Immature natural killer cell (primary cell): ENCODE measurements around the gene RPTN. TPM values are rescaled to one million over a fixed set of nuclear protein-coding genes. Genes with fewer than 3 reads are reported as not detected.
"Not testable (repeated sequence)": the region's sequence is repeated elsewhere in the genome, so short reads cannot be mapped to it uniquely, and the experiment has no call there.

Experiments used
- DNase-seq, 3 donors: peaks; one replicate each; pipeline ENCODE4 v3.0.0; 2022; ENCODE audit warnings: mixed read lengths in 1 of 3
- H3K27ac Mint-ChIP-seq, 6 donors: one replicate each; pipeline ENCODE4 v1.8.0; 2020; ENCODE audit warnings: mixed read lengths in 6 of 6, mild to moderate bottlenecking in 5 of 6, inconsistent platforms in 4 of 6, moderate library complexity in 3 of 6
- H3K27me3 Mint-ChIP-seq, 3 donors: one replicate each; pipeline ENCODE4 v1.8.0; 2020 to 2021; ENCODE audit warnings: low read depth in 3 of 3, mild to moderate bottlenecking in 3 of 3, mixed read lengths in 3 of 3, moderate library complexity in 3 of 3, inconsistent platforms in 1 of 3
- H3K36me3 Mint-ChIP-seq, 3 donors: one replicate each; pipeline ENCODE4 v1.8.0; 2020; ENCODE audit warnings: mixed read lengths in 3 of 3, inconsistent platforms in 2 of 3, mild to moderate bottlenecking in 2 of 3
- H3K4me1 Mint-ChIP-seq, 2 donors: one replicate each; pipeline ENCODE4 v1.8.0; 2020; ENCODE audit warnings: inconsistent platforms in 2 of 2, mild to moderate bottlenecking in 2 of 2, mixed read lengths in 2 of 2, moderate library complexity in 1 of 2
- H3K4me3 Mint-ChIP-seq, 5 donors: one replicate each; pipeline ENCODE4 v1.8.0; 2020; ENCODE audit warnings: mild to moderate bottlenecking in 5 of 5, mixed read lengths in 5 of 5, inconsistent platforms in 3 of 5, moderate library complexity in 3 of 5
- H3K9me3 Mint-ChIP-seq, 6 donors: one replicate each; pipeline ENCODE4 v1.8.0; 2020; ENCODE audit warnings: mild to moderate bottlenecking in 6 of 6, mixed read lengths in 6 of 6, inconsistent platforms in 4 of 6, moderate library complexity in 3 of 6
- polyA plus RNA-seq, 3 donors: library from polyadenylated mRNA; unstranded; fragments of 300-500 nt; fragmentation: Illumina TruSeq; gene quantifications; one replicate each; pipeline ENCODE4 v1.2.3, GENCODE V29; 2021

The RPTN gene
- polyA plus RNA-seq, 3 donors from 2014 or later, result not detected

- no peak overlapping the region for H3K27ac Mint-ChIP-seq
- no peak overlapping the region for H3K4me3 Mint-ChIP-seq
- peaks cover 2 to 9% (median 5%) of the 10 kb centered on the region in 6 donors for H3K9me3 Mint-ChIP-seq
- DNase-seq, result no peak
- no peaks in the 10 kb centered on the region for H3K4me1 Mint-ChIP-seq
- peaks cover 0 to 9% (median 4%) of the 10 kb centered on the region in 3 donors for H3K27me3 Mint-ChIP-seq
- H3K36me3 Mint-ChIP-seq, result peaks cover 0 to 8% (median 4%) of the 10 kb centered on the region in 3 donors
These were observed 11.0 kb downstream of the RPTN start for GRCh38 chr1:152148051-152148450.

GRCh38 chr1:152145769-152146168 is 13.3 kb downstream of the RPTN start:
- H3K27me3 Mint-ChIP-seq, result peaks cover 0 to 9% (median 1%) of the 10 kb centered on the region in 3 donors
- no peak for DNase-seq
- no peak overlapping the region for H3K27ac Mint-ChIP-seq
- H3K4me1 Mint-ChIP-seq, result no peaks in the 10 kb centered on the region
- peaks cover 2 to 9% (median 5%) of the 10 kb centered on the region in 6 donors for H3K9me3 Mint-ChIP-seq
- no peak overlapping the region for H3K4me3 Mint-ChIP-seq
- peaks cover 0 to 8% (median 4%) of the 10 kb centered on the region in 3 donors for H3K36me3 Mint-ChIP-seq

GRCh38 chr1:152144674-152145183 is 14.3 kb downstream of the RPTN start:
- not testable (repeated sequence) for H3K4me1 Mint-ChIP-seq, H3K27ac Mint-ChIP-seq, H3K36me3 Mint-ChIP-seq, H3K9me3 Mint-ChIP-seq, H3K27me3 Mint-ChIP-seq, DNase-seq, H3K4me3 Mint-ChIP-seq

- Mint-ChIP-seq H3K27ac (no peak overlapping the region), H3K4me3 (no peak overlapping the region), H3K9me3 (peaks cover under 1 to 5% (median 2%) of the 10 kb centered on the region in 6 donors), H3K4me1 (no peaks in the 10 kb centered on the region), H3K36me3 (peaks cover 0 to 2% (median 1%) of the 10 kb centered on the region in 3 donors), H3K27me3 (peaks cover 0 to 11% (median 1%) of the 10 kb centered on the region in 3 donors)
- DNase-seq, result no peak
These were observed 15.7 kb downstream of the RPTN start for GRCh38 chr1:152143150-152143887.

GRCh38 chr1:152141971-152142584 is 16.9 kb downstream of the RPTN start:
- peaks cover 1 to 11% (median 3%) of the 10 kb centered on the region in 3 donors for H3K27me3 Mint-ChIP-seq
- no peak overlapping the region for H3K4me3 Mint-ChIP-seq
- no peak for DNase-seq
- H3K27ac Mint-ChIP-seq, result no peak overlapping the region
- no peaks in the 10 kb centered on the region for H3K36me3 Mint-ChIP-seq
- peaks cover 0 to 8% (median 0%) of the 10 kb centered on the region in 6 donors for H3K9me3 Mint-ChIP-seq
- H3K4me1 Mint-ChIP-seq, result no peaks in the 10 kb centered on the region

GRCh38 chr1:152137215-152137614 is 21.8 kb downstream of the RPTN start:
- H3K4me1 Mint-ChIP-seq, result no peaks in the 10 kb centered on the region
- no peak for DNase-seq
- H3K27ac Mint-ChIP-seq, result no peak overlapping the region
- no peak overlapping the region for H3K4me3 Mint-ChIP-seq
- peaks cover 0 to 21% (median 9%) of the 10 kb centered on the region in 3 donors for H3K27me3 Mint-ChIP-seq
- H3K36me3 Mint-ChIP-seq, result peaks cover 0 to 3% (median 0%) of the 10 kb centered on the region in 3 donors
- peaks cover 3 to 21% (median 10%) of the 10 kb centered on the region in 6 donors for H3K9me3 Mint-ChIP-seq

- Mint-ChIP-seq H3K4me3 (no peak overlapping the region), H3K36me3 (peaks cover 0 to 3% (median 0%) of the 10 kb centered on the region in 3 donors), H3K9me3 (peaks cover 3 to 21% (median 9%) of the 10 kb centered on the region in 6 donors), H3K27me3 (peaks cover 7 to 28% (median 8%) of the 10 kb centered on the region in 3 donors), H3K4me1 (no peaks in the 10 kb centered on the region), H3K27ac (no peak overlapping the region)
- no peak for DNase-seq
These were observed 28.8 kb downstream of the RPTN start for GRCh38 chr1:152130186-152130585.

- Mint-ChIP-seq H3K27me3 (peaks cover 5 to 26% (median 8%) of the 10 kb centered on the region in 3 donors), H3K27ac (no peak overlapping the region), H3K9me3 (peaks cover 0 to 5% (median 2%) of the 10 kb centered on the region in 6 donors), H3K36me3 (no peaks in the 10 kb centered on the region), H3K4me3 (no peak overlapping the region), H3K4me1 (no peaks in the 10 kb centered on the region)
- no peak for DNase-seq
These were observed 31.4 kb downstream of the RPTN start for GRCh38 chr1:152127673-152128072.

- Mint-ChIP-seq H3K4me3 (no peak overlapping the region), H3K36me3 (no peaks in the 10 kb centered on the region), H3K9me3 (peaks cover 0 to 2% (median 0%) of the 10 kb centered on the region in 6 donors), H3K4me1 (no peaks in the 10 kb centered on the region), H3K27me3 (peaks cover 2 to 27% (median 11%) of the 10 kb centered on the region in 3 donors), H3K27ac (no peak overlapping the region)
- DNase-seq, result no peak
These were observed 33.1 kb downstream of the RPTN start for GRCh38 chr1:152125834-152126443.

- Mint-ChIP-seq H3K27me3 (peaks cover 9 to 14% (median 14%) of the 10 kb centered on the region in 3 donors), H3K4me1 (no peaks in the 10 kb centered on the region), H3K36me3 (no peaks in the 10 kb centered on the region), H3K27ac (no peak overlapping the region), H3K4me3 (no peak overlapping the region), H3K9me3 (no peaks in the 10 kb centered on the region)
- no peak for DNase-seq
These were observed 40.1 kb downstream of the RPTN start for GRCh38 chr1:152118915-152119314.

- no peaks in the 10 kb centered on the region for H3K4me1 Mint-ChIP-seq
- H3K27me3 Mint-ChIP-seq, result peaks cover 6 to 18% (median 12%) of the 10 kb centered on the region in 3 donors
- no peak within 1 kb of the TSS for H3K27ac Mint-ChIP-seq
- H3K9me3 Mint-ChIP-seq, result no peaks in the 10 kb centered on the region
- no peak within 1 kb of the TSS for H3K4me3 Mint-ChIP-seq
- DNase-seq, result no peak
- no peaks in the 10 kb centered on the region for H3K36me3 Mint-ChIP-seq
These were observed 43.7 kb downstream of the RPTN start, which contains the start of gene TCHH for GRCh38 chr1:152115344-152115743. Gene TCHH, minus strand, starts transcription at chr1:152115444. Its CDS starts 1,364 bp downstream, at chr1:152114080.

- Mint-ChIP-seq H3K27ac (no peak overlapping the region), H3K4me3 (no peak overlapping the region), H3K27me3 (peaks cover 6 to 16% (median 8%) of the 10 kb centered on the region in 3 donors), H3K4me1 (peaks cover 0 to 2% of the 10 kb centered on the region in 2 donors), H3K9me3 (no peaks in the 10 kb centered on the region), H3K36me3 (no peaks in the 10 kb centered on the region)
- DNase-seq, result no peak
These were observed 46.1 kb downstream of the RPTN start for GRCh38 chr1:152112885-152113432.

- no peak for DNase-seq
- H3K27me3 Mint-ChIP-seq, result peaks cover 7 to 20% (median 10%) of the 10 kb centered on the region in 3 donors
- no peak overlapping the region for H3K27ac Mint-ChIP-seq
- peaks cover 0 to 2% (median 0%) of the 10 kb centered on the region in 6 donors for H3K9me3 Mint-ChIP-seq
- H3K36me3 Mint-ChIP-seq, result peaks cover 0 to 4% (median 0%) of the 10 kb centered on the region in 3 donors
- no peak overlapping the region for H3K4me3 Mint-ChIP-seq
- H3K4me1 Mint-ChIP-seq, result peaks cover 0 to 2% of the 10 kb centered on the region in 2 donors
These were observed 46.7 kb downstream of the RPTN start for GRCh38 chr1:152112101-152112884.
